Testis (tissue), 3 donors: ENCODE data around the gene GABRR3. TPM values are rescaled to one million over a fixed set of nuclear protein-coding genes. Genes with fewer than 3 reads are reported as not detected.

Experiments
- DNase-seq: peaks from one replicate; pipeline ENCODE4 v3.0.0-alpha.2; 2019
- H3K27ac ChIP-seq, 2 donors: fragments of 200-600 bp; sonication (generic); one replicate each; pipeline ENCODE4 v1.5.1; 2019
- H3K27me3 ChIP-seq: fragments of 200-600 bp; sonication (generic); one replicate; pipeline ENCODE4 v1.5.1; 2019
- H3K36me3 ChIP-seq: fragments of 200-600 bp; sonication (generic); one replicate; pipeline ENCODE4 v1.5.1; 2017; ENCODE audit warnings: low read depth; ENCODE audit errors: missing control alignments
- H3K4me1 ChIP-seq: fragments of 200-600 bp; sonication (generic); one replicate; pipeline ENCODE4 v1.5.1; 2019
- H3K4me3 ChIP-seq, 2 donors: fragments of 200-600 bp; sonication (generic); one replicate each; pipeline ENCODE4 v1.5.1; 2017 to 2019
- H3K9me3 ChIP-seq: fragments of 200-600 bp; sonication (generic); one replicate; pipeline ENCODE4 v1.5.1; 2017
- POLR2A ChIP-seq: fragments of 450-650 bp; IDR thresholded peaks from one replicate; pipeline ENCODE4 v1.6.1; 2017; ENCODE audit warnings: antibody characterized with exemption, mild to moderate bottlenecking, moderate library complexity
- WGBS, 2 donors: methylation state at CpG; one replicate each; pipeline ENCODE4 v1.1.5; 2018; 5-methylcytosine and 5-hydroxymethylcytosine counted together
- intact Hi-C: fragments of 100-400 bp; cut with DNase I; formaldehyde crosslinking; loops from one replicate; pipeline ENCODE4 v1.15.1; 2023; ENCODE audit warnings: low total_unique reads
- polyA plus RNA-seq: library from polyadenylated mRNA; stranded (reverse); fragments of 350-450 nt; fragmentation: Illumina TruSeq; extraction: RNeasy Lipid Tissue Mini Kit (QIAGEN cat#74804); gene quantifications from one replicate; pipeline ENCODE4 v1.2.3, GENCODE V29; 2014; ENCODE audit warnings: low read depth, low replicate concordance; ENCODE audit not compliant: insufficient read depth
- total RNA-seq, 2 donors: library from RNA; depleted of rRNA; stranded (reverse); fragments of >200 nt; gene quantifications; one replicate each; pipeline ENCODE4 v1.2.3, GENCODE V29; 2016
- TF ChIP-seq, protein P1 (sequence below), 3 experiments: fragments of 450-650 bp in 2 of 3; fragments of 200-600 bp in 1 of 3; sonication (generic) in 1 of 3; IDR thresholded peaks; one replicate each; pipeline ENCODE4 v1.5.1; 2016 to 2019; ENCODE audit warnings: antibody characterized with exemption in 3 of 3, mild to moderate bottlenecking in 2 of 3, moderate library complexity in 1 of 3

GABRR3 gene
- total and polyA plus RNA-seq, 3 donors from 2014 or later, result 0.19 to 0.55 (median 0.38) TPM

DNA sequence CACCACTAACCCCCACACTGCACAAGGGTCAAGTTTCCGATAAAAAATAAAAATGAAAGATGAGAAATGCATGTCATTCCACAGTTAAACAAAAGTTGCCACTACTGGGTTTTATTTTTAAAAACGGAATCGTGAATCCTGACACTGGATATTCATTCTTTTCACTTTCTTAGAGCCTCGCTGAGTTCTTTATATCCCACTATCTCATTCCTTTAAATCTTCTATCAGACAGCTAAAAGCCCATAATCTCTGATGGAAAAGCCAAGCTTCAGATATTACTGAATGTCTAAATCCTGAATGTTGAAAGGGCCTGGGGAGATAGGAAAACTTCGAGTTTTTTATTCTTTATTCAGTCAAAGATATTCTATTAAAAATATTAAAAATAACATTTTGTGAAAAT is 74.6 kb downstream of the GABRR3 start:
- no peaks in the 10 kb centered on the region for H3K36me3 ChIP-seq
- 88 to 89% methylated on average over 5 of the region's 5 CpGs for WGBS, 2 donors
- no peaks in the 10 kb centered on the region for H3K27me3 ChIP-seq
- DNase-seq, result no peak
- H3K9me3 ChIP-seq, result no peaks in the 10 kb centered on the region
- H3K4me3 ChIP-seq, result no peak overlapping the region
- TF ChIP-seq, protein P1, sequence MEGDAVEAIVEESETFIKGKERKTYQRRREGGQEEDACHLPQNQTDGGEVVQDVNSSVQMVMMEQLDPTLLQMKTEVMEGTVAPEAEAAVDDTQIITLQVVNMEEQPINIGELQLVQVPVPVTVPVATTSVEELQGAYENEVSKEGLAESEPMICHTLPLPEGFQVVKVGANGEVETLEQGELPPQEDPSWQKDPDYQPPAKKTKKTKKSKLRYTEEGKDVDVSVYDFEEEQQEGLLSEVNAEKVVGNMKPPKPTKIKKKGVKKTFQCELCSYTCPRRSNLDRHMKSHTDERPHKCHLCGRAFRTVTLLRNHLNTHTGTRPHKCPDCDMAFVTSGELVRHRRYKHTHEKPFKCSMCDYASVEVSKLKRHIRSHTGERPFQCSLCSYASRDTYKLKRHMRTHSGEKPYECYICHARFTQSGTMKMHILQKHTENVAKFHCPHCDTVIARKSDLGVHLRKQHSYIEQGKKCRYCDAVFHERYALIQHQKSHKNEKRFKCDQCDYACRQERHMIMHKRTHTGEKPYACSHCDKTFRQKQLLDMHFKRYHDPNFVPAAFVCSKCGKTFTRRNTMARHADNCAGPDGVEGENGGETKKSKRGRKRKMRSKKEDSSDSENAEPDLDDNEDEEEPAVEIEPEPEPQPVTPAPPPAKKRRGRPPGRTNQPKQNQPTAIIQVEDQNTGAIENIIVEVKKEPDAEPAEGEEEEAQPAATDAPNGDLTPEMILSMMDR (IDR thresholded peaks at IDR 0.05), result no peak
- no peak for TF ChIP-seq POLR2A
- H3K4me1 ChIP-seq, result no peaks in the 10 kb centered on the region
- intact Hi-C loops, result no loop called here
- no peak overlapping the region for H3K27ac ChIP-seq

- intact Hi-C loops, result no loop called here
- no peak for TF ChIP-seq POLR2A
- TF ChIP-seq, protein P1 (IDR thresholded peaks at IDR 0.05), result no peak
- H3K27ac ChIP-seq, result no peak overlapping the region
- no peak overlapping the region for H3K4me3 ChIP-seq
- H3K4me1 ChIP-seq, result no peaks in the 10 kb centered on the region
- DNase-seq, result no peak
- H3K27me3 ChIP-seq, result no peaks in the 10 kb centered on the region
- no peaks in the 10 kb centered on the region for H3K9me3 ChIP-seq
- 89 to 91% methylated on average over 5 of the region's 5 CpGs for WGBS, 2 donors
- no peaks in the 10 kb centered on the region for H3K36me3 ChIP-seq
Measured at GRCh38 chr3:97959872-97960271, 75.2 kb downstream of the GABRR3 start.

DNA sequence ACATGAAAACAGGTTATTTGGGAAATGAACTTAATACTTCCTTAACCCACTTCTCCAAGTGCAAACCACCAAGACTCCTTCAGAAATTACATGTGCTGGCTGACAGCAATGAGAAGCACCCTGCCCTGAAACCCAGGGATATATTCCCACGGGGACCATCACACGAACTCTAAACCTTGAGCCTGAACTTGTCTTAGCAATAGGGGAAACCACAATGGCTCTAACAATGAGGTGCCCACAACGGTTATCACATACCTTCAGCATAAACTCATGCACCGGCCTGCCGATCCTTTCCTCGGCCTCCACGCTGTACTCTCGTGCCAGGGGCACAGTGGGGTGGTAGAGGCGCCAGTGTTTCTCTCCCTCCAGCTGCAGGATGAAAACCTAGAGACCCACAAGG is 76.3 kb downstream of the GABRR3 start:
- no peak overlapping the region for H3K4me3 ChIP-seq
- no peaks in the 10 kb centered on the region for H3K36me3 ChIP-seq
- intact Hi-C loops, result no loop called here
- no peak for TF ChIP-seq POLR2A
- TF ChIP-seq, protein P1 (IDR thresholded peaks at IDR 0.05), result no peak
- WGBS, 2 donors, result 96 to 97% methylated on average over 9 of the region's 9 CpGs
- no peaks in the 10 kb centered on the region for H3K27me3 ChIP-seq
- no peaks in the 10 kb centered on the region for H3K9me3 ChIP-seq
- H3K27ac ChIP-seq, result no peak overlapping the region
- H3K4me1 ChIP-seq, result no peaks in the 10 kb centered on the region
- DNase-seq, result no peak

- no peaks in the 10 kb centered on the region for H3K36me3 ChIP-seq
- no peak for TF ChIP-seq POLR2A
- TF ChIP-seq, protein P1 (IDR thresholded peaks at IDR 0.05), result no peak
- WGBS, 2 donors, result 82 to 92% methylated on average over 2 of the region's 2 CpGs
- no peaks in the 10 kb centered on the region for H3K9me3 ChIP-seq
- no peaks in the 10 kb centered on the region for H3K27me3 ChIP-seq
- DNase-seq, result no peak
- H3K27ac ChIP-seq, result no peak overlapping the region
- no peaks in the 10 kb centered on the region for H3K4me1 ChIP-seq
- no peak overlapping the region for H3K4me3 ChIP-seq
- intact Hi-C loops, result no loop called here
Measured at GRCh38 chr3:97958396-97958795, 76.7 kb downstream of the GABRR3 start.

DNA sequence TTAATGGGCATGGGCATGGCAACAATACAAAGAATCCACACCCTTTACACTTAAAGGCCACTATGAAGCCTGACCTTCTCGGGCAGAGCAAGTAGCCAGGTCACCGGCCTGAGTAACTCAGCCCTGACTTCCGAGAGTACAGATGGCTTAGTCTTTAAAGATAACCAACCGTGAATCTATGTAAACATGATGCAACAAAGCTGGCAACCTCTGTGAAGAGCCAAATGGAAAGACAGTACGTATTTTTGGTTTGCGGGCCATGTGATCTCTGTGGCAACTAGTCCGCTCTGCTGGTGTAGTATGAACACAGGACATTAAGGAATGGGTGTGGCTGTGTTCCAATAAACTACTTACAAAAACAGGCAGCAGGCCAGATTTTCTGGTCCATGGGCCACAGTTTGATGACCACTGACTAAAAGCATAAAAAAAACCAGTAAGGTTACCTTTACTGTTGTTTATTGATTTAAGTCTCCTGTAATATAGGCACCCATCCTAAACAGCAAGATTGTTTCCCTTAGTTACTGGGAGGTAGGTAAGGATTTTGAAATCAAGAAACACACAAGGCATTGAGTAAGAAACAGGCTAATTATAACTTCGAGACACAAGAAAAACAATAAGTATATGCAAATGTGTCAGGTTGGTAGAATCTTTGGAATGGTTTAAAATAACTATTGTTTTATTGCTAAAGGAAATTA is 77.4 kb downstream of the GABRR3 start:
- intact Hi-C loops, result no loop called here
- 87 to 90% methylated on average over 8 of the region's 8 CpGs for WGBS, 2 donors
- Histone ChIP-seq H3K4me1 (no peaks in the 10 kb centered on the region), H3K27me3 (no peaks in the 10 kb centered on the region), H3K9me3 (no peaks in the 10 kb centered on the region), H3K27ac (no peak overlapping the region), H3K36me3 (no peaks in the 10 kb centered on the region), H3K4me3 (no peak overlapping the region)
- no peak for TF ChIP-seq POLR2A
- TF ChIP-seq, protein P1 (IDR thresholded peaks at IDR 0.05), result no peak
- no peak for DNase-seq
